Dermis microvascular lymphatic vessel endothelial cell (primary cell): Measurements from ENCODE around the gene ADD2. TPM values are rescaled to one million over a fixed set of nuclear protein-coding genes. Genes with fewer than 3 reads are reported as not detected.
"Not testable (repeated sequence)": the region's sequence is repeated elsewhere in the genome, so short reads cannot be mapped to it uniquely, and the experiment has no call there.

ENCODE experiments used
- DNase-seq, 2 donors: peaks; one replicate each; pipeline versions ENCODE4 v3.0.0 to v3.0.0-alpha.2; 2010; ENCODE audit warnings: low read depth in 2 of 2
- total RNA-seq: library from RNA; depleted of rRNA; stranded (reverse); fragments of >200 nt; gene quantifications from 2 replicates; pipeline ENCODE4 v1.2.1, GENCODE V29; 2014

The ADD2 gene
- total RNA-seq, 1 donor from 2014 or later = 23.4 TPM

DNA sequence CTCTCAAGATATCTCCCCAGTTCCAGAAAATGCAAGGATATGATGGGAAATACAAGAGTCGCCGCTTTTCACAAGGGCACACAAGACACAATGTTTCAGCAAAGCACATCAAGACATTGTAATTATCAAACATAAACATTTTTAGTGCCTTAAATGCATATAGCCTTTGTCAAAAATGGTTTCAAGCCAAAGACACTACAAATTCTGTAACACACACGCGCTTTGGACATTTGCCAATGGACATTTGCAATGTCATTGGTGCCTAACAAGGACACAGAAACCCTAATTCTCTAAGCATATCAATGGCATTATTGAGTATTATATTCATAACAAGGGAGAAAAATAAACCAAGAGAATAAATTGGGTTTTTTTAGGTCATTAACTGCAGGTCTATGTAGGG lies 16.1 kb downstream of the ADD2 start:
- DNase-seq = no peak

DNA sequence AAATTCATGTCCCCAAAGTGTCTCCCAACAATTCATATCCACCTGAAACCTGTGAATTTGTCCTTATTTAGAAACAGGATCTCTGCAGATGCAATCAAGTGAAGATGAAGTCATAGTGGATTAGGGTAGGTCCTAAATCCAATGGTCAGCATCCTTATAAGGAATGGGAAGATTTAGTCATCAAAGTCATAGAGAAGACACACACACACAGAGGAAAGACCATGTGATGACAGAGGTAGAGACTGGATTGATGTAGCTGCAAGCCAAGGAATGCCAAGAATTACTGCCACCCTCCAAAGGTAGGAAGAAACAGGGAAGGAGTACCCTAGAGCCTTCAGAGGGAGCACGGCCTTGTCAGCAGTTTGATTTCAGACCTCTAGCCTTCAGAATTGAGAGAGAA lies 17.7 kb downstream of the ADD2 start:
- DNase-seq = no peak

DNA sequence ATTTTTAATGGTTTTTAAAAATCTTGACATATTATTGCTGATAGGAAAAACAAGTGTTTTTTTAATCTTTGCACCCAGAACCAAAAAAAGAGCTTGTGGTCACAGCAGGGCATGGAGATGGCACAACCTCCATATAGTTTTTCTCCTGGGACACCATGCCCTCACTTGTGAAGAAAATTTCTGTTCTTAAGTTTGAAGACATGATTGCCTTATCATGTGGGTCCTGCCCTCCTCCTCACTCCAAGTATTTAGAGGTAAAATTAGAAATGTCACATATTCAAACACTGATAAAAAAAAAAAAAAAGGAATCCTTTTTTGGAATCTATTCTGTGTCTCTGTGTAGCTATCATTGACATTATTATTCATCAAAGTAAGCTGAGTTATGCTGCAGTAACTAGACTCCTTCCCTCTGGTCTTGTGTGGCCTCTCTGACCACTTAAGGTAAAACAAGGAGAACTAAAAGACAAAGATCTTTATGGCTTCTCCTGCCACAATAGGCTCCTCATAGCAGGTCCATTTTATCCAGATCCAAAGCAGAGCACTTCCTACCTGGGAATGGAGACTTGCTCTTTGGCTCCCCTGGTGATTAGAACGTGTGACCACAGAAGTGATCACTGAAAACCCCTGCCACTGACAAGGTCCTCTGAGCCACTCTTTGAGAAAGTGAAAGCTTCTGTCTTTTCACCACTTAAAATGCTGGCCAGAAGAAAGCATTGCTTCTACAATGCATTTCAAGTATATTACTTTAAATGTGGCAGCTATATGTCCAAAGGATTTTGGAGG lies 19.8 kb downstream of the ADD2 start:
- no peak for DNase-seq

DNA sequence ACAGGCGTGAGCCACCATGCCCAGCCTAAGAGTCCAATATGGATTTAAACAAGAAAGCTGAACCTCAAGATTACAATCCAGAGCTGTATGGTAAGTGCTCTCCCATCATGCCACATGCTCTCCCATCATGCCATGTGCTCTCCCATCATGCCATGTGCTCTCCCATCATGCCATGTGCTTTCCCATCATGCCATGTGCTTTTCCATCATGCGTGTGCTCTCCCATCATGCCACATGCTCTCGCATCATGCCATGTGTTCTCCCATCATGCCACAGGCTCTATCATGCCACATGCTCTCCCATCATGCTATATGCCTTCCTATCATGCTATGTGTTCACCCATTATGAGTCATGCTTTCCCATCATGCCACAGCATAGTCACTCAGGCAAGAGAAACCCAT lies 20.7 kb downstream of the ADD2 start:
- DNase-seq = no peak

DNA sequence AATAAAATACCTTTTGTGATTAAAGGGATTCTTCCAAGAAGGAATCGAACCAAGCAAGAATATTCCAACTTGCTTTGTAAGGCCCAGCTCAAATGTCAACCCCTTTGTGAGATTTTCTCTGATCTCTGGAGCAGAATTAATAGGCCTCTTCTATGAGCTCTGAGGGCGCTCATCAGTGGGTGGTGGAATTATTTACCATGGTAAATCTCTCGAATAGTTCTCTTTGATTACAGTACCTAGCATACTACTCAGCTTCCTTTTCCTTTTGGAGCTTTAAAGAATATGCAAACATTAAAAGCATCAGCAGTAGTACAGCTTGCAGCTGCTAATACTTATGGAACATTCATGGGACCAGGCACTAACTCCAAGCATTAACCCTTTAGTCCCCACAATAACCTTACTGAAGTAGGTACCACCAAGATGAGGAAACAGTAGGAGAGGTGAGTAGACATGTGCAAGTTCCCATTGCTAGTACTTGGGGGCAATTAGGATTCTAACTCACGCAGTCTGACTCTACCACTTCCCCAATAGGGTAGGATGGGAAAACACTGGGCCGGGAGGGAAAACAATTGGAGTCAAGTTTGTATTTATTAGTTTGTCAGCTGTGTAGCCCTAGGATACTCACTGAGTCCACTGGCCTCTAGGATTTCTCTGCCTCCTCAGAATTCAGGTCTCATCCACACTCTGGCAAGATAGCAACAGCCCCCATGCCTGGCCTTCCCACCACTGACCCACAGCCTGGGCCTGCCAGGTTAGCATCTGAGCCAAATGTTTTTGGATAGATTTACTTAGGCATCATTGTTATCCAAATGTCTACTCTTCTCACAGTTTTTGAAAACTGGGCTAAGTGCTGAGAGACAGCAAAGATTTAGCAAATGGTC lies 21.7 kb downstream of the ADD2 start:
- DNase-seq = no peak

DNA sequence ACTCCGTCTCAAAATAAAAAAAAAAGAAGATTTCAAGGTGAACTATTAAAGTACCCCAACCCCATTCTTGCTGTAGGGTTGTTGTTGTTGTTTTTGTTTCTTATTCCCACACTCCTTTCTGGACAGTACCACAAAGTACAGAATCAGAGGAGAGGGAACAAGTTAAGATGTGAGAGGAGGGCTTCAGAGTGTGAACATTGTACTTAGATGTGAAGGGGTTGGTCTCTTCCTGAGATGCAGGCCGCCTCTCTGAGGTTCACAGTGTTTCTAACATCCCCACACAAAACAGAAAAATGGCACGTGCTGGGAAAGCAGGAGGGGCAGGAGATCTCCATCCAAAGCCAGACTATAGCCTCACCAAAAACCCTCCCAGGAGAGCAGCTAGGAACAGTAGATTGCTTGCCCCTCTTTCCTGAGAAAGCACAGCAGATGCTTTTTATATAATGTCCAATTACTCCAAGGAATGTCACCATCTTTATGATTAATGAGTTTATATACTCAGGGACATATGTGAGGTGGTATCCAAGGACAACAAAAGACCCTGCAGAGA lies 22.6 kb downstream of the ADD2 start:
- no peak for DNase-seq

DNA sequence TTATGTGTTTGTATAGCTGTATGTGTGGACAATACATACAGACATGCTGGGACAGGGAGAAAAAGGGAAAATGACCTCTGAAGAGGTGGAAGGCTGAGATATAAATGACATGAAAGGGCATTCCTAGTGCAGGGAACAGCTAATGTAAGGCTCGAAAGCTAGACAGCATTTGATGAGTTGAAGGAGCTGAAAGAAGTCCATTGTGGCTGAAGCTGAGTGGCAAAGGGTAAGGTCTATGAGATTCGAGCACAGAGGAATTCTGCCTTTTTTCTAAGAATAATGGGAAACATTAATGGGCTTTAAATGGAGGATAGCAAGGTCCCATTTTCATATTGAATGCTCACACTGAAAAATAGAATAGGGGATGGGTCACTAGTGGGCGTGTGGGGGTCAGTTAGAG lies 23.6 kb downstream of the ADD2 start:
- DNase-seq = no peak

DNA sequence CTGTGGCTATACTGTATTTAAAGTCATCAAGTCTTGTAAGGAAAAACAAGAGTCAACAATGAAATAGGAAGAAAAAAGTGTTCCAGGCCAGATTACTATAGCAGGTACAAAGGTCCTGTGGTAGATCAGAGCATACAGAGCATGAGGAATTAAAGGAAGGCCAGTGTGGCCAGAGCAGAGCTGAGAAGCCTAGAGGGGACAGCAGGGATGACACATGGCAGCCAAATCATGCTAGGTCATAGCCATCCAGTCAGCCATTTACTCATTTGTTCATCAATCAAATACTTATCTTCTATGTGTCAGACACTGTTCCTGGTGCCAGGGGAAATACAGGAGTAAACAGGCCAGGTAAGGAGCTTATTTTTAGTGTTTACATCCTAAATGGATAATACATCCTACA lies 24.3 kb downstream of the ADD2 start:
- no peak for DNase-seq

DNA sequence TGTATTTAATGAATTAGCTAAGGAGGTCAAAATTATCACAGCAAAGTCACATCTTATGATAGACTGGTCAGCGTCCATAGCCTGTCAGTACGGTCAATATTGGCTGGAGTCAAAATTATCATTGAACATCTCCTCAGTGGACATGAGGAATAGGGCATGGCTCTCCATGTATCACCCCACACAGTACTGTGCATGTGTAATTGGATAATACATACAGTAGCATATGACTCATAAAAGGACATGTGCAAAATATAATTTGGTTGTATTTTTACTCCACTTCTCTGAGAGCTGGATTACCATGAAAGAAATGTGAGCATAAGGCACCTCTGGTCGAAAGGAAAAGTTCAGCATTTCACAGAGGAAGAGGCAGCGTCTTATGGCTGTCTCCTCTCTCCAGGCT lies 24.9 kb downstream of the ADD2 start:
- no peak for DNase-seq

DNA sequence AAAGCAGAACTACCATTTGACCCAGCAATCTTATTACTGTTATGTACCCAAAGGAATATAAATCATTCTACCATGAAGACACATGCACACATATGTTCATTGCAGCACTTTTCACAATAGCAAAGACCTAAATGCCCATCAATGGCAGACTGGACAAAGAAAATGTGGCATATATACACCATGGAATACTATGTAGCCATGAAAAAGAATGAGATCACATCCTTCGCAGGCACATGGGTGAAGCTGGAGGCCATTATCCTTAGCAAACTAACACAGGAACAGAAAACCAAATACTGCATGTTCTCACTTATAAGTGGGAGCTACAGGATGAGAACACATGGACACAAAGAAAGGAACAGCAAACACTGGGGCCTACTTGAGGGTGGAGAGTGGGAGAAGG lies 28.5 kb downstream of the ADD2 start:
- not testable (repeated sequence) for DNase-seq

DNA sequence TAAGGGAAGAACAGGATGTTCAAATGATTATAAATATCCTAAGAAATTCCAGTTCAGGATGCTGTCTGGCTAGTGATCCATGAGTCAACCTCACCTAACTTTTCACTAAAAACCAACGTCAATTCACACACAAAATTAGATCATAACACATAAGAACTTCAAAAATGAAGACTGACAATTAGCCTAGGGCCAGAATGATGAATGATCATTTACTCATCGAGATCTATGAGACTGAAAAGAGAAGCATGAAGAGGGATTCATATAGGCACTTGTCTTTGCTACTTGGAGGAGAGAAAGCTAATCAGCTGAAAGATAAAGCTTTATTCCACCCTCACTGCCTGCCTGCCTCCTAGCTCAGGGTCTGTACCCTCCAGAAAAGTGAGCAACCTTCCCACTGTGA lies 29.8 kb downstream of the ADD2 start:
- no peak for DNase-seq

DNA sequence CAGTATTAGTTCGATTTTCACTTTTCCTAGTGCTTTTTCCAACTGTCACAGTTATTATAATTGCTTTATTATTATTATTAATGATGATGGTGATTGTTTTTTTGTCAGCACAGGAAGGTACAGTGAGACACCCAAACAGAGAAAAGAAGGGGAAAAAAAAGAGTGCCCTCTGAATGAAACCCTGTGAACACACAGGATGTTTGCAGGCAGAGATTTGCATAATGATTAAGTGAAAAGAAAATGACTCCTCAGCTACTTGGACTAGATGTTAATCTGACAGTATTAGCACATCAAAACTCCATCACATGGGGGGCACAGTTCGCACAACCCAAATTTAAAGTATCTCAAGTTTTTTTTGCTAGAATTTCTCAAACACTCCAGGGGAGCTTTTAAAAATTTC lies 32.9 kb downstream of the ADD2 start:
- DNase-seq = no peak

DNA sequence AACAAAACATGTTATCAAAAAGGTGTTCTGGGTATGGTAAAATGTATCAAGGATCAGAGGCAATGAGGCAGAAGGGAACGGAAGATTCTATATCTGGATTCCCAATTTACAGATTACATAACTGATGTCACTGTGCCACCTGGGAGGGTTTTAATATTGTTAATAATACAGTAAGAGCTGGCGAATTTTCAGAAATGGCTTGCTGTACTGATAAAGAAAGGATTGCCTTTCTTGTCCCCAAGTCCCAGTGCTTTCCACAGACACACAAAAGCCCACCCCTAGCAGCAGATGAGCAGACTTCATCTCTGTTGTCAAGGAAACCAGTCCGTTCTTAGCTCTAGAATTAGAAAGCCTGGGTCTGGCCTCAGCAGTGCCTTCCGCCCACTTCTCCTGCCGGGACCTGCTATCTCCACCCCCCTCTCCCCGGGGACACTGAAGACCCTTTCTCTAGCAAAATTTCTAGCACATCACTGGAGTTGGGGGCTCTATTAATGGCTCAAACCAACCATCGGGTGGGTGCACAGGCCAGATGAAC lies 34.3 kb downstream of the ADD2 start:
- DNase-seq = no peak

DNA sequence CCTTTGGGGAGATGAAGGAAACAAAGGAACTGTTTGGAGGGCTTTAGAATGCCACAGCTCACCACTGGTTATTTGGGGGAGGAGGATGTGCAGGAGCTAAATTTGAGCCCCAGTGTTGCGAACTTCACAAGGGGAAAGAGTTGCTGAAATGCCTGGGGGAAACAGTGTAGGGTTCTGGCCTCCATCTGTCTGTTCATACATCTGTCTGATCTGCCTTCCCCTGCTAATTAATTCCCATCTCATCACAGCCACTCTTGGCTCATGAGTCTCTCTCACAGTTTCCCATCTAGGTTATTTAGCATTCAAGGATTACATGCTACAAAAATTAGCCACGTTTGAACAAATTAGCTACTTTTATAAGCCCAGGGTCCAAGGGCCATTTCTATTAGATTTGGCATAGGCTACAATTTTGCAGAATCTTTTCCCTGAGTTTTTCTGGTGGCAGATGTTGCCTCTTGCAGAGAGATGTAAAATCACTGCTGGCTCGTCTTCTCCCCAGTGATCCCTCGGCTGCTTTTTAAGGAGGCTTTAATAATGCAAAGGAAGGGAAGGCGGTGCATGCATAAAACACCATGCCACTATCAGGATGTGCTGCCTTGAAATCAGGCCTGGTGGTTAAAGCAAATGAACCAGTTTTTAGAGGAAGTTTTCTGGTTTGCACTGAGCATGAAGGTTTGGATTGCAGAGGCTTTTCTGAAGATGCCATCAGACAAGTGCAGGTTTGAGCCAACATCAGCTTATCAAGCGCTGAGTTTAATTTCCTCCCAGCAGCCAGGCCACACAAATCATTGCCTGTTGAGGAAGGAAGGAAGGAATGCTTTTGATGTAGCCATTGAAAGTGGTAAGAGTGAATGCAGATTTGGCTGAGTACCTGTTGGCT lies 35.0 kb downstream of the ADD2 start:
- DNase-seq = no peak

DNA sequence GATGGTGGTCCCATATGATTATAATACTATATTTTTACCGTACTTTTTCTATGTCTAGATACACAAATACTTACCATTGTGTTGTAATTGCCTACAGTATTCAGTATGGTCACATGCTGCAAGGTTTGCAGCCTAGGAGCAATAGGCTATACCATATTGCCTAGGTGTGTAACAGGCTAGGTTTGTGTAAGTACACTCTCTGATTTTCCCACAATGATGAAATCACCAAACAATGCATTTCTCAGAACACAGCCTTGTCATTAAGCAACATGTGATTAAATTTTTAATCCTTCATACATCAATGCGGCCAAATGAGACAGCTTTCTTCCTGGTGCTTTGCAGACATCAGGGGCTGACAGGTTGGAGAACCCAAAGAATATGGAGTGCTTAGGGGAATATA lies 37.3 kb downstream of the ADD2 start:
- no peak for DNase-seq

DNA sequence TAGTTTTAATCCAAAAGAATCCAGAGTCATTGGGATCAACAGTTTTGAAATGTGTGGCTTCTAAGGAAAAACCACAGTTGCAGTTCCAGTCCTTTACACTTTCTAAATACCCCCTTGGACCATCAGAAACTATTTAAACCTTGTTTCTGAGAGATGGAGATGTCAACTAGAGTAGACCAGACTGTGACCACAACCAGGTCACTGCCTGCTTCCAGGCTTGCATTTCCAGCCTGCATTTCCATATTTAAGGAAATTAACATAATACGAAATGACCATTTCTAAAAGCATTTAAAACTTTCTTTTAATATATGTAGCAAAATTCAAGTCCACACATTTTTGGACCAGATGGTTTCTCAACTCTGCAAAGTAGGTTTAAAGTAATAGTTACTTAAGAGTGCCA lies 38.4 kb downstream of the ADD2 start:
- DNase-seq = no peak

DNA sequence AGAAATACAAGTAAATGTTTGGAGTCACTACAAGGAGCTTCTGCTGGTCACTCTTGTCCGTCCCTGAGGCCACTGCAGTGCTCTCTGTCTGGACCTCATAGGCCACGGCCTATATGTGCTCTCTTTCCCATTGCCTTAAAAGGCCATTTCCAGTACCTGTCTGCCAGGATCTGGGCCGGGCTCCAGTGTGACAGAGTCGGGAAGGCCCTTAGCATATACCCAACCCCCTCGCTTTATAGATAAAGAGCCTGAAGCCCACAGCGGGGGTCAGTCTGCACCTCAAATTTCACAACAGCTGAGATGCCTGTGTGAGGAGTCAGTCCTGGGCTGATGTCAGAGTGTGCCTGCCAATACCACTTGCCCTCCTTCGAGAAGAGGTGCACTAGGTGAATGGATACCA lies 39.9 kb downstream of the ADD2 start:
- DNase-seq = no peak

DNA sequence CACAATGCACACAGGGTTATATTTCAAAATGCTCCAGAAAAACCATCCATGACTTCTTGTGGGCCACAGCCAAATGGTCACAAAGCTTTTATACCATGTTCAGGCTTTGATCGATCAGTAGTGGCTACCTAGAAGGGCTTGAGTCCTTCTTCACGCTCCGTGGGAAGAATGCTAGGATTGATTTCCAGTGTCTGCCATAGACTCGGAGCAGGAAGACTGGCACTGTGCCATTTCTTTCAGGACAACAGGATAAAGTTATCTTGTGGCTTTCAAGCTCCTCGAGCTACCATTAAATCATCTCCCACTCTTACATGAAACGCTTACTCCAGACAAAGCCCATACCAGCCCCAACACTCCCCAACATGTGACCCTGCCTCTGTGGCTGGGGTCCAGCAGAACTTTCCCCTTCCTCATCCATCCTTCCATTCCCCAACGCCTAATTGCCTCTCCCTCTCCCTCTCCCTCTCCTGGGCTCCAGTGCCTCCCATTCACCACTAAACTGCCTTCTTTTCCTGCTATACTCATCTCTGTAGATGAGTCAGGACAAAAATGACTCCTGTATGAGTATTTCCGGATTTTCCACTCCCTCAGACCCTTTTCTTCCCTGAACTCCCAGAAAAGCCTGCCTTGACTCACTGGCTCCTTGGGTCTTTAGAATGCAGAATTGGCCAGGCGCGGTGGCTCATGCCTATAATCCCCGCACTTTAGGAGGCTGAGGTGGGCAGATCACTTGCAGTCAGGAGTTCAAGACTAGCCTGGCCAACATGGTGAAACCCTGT lies 40.9 kb downstream of the ADD2 start:
- no peak for DNase-seq

DNA sequence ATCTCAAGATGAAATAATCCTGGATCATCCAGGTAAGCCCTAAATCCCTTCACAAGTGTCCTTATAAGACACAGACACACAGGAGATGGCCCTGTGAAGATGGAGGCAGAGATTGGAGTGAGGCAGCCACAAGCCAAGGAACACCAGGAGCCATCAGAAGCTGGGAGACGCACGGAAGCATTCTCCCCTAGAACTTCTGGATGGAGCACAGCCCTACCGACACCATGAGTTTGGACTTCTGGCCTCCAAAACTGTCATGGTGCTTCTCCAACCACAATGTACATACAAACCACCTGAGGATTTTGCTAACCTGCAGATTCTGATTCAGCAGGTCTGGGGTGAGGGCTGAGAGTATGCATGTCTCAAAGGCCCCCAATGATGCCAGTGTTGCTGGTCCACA lies 42.5 kb downstream of the ADD2 start:
- no peak for DNase-seq

DNA sequence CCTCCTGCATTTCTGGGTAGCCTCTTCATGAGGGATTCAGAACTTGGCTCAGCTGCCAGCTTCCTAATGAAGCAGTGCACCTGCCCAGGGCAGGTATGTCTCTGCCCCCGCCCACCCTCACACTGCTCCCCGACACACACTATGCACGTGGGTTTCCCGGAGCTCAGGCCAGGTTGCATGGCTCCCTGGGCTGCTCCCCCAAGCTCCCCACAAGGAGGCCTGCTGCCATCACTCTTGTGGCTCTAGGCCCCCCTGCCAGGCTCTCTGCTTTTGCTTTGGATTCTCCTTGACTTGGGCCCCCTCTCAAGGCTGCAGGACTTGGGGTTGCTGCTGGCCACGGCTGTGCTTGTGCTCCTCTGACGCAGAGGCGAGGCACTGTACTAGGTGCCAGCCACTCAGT lies 43.6 kb downstream of the ADD2 start:
- no peak for DNase-seq
